ENCODE data around the gene CTSV.
"Not testable (repeated sequence)": the region's sequence is repeated elsewhere in the genome, so short reads cannot be mapped to it uniquely, and the experiment has no call there.

CTSV gene

DNA sequence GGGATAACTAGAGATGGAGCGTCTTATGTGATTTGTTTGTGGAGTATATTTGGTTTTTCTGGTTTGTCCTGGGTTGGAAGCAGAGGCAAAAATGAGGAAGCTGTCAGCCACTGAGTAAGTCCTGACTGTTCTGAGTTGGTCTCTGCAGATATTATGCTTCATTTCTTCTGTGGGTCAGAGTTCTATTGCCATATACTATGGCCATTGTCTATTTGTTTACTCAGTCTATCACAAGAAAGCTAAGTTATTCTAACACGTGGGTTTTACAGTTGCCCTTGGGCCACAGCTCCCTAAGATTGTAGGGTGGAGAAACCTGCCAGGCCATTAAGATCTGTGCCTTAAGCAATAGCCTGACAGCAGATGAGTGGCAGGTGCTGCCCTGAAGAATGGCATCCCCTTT, 3.0 kb upstream of the CTSV start:
- no peak for DNase-seq (ENCODE audit: low read depth)

DNA sequence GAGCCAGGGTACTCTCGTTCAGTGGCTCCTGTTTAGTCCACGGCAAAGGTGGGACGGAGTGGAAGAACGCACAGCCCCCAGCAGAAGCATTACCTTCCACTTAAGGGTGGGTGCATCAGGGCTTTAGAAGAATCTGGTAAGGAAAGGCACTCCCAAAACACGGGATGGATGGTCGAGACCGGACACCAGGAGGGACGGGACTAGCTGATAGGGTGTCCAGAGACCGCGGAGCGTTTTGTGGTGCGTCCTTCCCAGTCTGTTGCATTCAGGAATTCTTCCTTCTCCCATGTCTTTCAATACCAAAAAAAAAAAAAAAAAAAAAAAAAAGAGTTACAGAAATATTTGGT, 545 bp upstream of the CTSV start:
- no peak for DNase-seq (ENCODE audit: low read depth)

DNA sequence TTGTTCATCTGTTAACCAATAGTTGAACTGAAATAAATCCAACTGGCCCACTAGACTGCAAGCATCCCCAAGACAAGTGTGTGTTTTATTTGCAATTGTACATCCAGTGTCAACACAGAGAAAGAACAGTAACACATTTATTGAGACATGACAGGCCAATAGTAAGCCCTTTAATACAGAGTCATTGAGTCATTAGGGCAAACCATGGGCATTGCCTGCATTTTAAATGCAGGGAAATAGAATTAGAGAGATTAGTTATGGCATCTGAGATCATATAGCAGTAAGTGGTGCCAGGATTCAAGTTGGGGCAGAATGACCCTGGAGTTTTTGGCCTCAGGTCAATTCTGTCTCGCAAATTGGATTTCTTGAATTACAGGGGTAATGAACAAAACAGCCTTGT, 15.4 kb downstream of the CTSV start:
- not testable (repeated sequence) for DNase-seq (ENCODE audit: low read depth)

DNA sequence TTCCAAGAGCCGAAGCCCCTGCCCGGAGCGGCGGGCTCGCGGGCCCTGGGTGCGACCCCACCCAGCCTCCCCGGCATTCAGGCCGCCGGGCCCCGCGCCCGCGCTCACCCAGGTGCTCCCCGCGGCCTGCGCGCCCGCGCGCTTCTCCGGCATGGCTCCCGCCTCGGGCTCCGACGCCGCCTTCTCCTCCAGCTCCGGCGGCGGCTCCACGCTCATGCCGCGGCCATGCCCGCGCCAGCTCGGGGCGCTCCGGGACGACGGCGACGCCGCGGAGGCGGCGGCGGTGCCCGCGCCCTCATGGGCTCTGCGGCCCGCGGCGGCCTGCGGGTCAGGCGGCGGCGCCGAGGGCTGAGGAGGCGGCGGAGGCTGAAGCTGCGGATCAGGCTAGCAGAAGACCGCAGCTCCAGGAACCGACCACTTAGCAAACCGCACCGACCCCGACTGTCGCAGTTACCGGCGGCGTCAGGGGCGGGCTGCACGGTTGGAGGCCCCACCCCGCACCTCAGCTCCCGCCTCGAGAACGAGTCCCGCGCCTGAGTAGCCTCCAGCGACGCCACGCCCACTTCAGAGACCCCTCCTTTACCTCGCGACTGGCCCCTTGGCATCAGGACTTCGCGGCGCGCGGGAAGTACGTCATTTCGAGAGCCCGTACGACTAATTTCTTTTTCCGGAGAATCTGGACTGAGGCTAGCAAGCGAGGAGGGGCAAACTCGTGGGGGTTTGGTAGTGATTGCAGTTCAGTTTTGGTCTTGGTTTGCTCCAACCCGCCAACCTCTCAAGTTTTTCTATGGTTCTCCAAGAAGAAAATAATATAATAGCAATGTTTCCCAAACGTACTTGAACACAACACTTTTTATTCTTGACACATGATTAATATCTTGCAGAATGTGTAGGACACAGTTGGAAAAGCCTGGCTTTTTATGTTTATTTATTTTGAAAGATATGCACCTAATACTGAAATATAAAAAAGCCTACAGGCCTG, 25.5 kb downstream of the CTSV start:
- peak; percentile 57 for DNase-seq (ENCODE audit: low read depth)

DNA sequence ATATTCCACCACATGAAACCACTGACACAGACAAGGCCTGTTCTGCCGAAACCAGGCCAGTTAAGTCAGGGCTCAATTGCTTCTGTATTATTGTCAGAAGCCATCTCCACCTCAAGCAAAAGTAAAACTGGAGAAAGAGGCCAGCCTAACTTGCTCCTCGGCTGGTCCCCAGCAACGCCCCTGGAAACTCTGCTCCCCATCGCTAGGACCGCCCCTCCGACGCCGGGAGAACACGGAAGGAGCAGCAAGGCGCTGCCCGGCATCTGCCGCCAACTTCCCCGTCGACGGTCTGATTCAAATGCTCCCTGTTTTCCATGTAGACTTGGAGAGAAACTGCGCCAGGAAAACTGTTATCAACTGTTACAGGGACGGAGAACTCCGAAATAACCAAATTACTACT, 26.3 kb downstream of the CTSV start:
- not testable (repeated sequence) for DNase-seq (ENCODE audit: low read depth)

GRCh38 chr9:97002195-97002594, 36.7 kb downstream of the CTSV start:
- not testable (repeated sequence) for DNase-seq (ENCODE audit: low read depth)

- not testable (repeated sequence) for DNase-seq (ENCODE audit: low read depth)
Observed at GRCh38 chr9:97001338-97001737, 37.6 kb downstream of the CTSV start.

GRCh38 chr9:97000139-97000787, 38.7 kb downstream of the CTSV start:
- DNase-seq (ENCODE audit: low read depth), result not testable (repeated sequence)

GRCh38 chr9:96999733-97000132, 39.2 kb downstream of the CTSV start:
- not testable (repeated sequence) for DNase-seq (ENCODE audit: low read depth)

DNA sequence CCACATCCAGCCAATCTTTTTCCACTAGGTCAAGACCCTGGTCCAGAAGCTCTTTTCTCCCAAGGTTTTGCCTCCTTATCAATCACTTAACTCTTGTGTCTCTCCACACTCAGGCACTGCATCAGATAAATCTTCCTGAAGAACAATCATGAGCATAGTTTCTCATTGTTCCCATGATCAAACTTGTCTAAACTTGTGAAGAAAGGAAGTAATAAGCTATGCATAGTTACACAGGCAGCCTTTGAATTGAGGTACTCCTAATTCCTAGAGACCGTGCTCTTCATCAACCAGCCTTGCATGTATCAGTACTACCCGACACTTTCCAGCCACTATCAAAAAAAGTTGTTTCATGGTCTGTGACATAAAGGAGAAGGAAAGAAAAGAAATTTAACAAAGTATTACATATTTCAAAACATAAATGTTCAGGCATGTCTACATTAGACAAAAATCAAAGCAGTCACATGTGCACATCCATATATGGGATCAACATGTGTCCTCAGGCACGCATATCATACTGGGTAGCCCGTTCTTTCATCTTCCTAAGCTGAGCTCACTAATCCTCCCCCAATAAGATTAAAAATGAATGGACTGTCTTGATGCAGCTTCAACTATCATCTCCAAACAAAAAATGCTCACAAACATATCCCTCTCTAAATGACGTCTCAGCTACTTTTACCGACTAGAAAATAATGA, 41.8 kb downstream of the CTSV start:
- DNase-seq (ENCODE audit: low read depth), result not testable (repeated sequence)

DNA sequence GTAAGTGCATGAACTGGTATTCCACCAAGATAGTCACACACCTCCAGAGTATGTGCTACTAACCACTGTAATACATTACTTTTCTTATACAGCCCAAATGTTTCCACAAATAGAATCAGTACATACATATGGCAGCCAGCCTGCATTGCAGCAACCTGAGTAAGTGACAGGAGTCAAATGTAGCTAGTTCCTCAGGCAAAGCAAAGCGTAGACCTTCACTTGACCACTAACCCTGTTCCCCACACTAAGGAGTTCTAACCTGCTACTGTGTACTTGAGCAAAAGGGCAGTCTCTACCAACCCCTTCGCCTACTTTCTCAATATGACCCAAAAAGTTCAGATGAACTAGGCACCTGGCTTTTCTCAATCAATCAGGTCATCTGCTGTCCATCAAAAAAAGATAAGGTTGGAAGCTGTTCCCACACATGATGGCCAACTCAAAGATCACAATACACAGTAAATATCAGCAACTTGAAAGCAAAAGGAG, 44.4 kb downstream of the CTSV start:
- DNase-seq (ENCODE audit: low read depth), result not testable (repeated sequence)

DNA sequence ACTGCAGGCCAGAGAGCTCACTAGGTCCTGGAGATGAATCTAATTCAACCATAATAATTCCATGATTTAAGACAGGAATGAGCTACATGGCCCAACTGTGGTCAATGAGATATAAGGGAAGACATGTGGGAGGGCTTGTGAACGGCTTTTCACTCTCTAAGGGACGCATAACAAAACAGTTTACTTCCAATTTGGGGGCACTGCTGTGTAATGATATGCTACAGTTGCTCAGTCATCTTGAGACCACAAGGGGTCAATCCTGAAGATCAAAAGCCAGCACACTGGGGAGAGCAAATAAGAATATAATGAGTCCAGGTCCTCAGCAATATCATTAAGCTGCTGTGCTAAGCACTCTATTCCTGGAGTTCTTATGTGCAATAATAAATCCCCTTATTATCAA, 46.6 kb downstream of the CTSV start:
- DNase-seq (ENCODE audit: low read depth), result not testable (repeated sequence)

- not testable (repeated sequence) for DNase-seq (ENCODE audit: low read depth)
Observed at GRCh38 chr9:96989747-96990318, 49.1 kb downstream of the CTSV start.

GRCh38 chr9:96984887-96985286, 54.1 kb downstream of the CTSV start:
- DNase-seq (ENCODE audit: low read depth), result not testable (repeated sequence)

DNA sequence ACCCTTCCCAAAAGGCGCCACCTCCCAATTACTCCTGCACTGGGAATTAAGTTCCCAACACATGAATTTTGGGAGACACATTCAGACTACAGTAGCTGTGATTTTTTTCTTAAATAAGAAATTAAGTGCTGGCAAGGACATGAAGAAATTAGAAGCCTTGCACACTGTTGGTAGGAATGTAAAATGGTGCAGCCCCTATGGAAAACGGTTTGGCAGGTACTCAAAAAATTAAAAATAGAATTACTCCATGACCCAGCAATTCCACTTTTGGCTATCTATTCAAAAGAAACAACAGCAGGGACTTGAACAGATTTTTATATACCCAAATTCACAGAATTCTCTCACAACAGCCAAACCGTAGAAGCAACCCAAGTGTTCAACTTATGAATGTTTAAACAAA, 54.8 kb downstream of the CTSV start:
- DNase-seq (ENCODE audit: low read depth), result not testable (repeated sequence)

GRCh38 chr9:96983496-96984122, 55.3 kb downstream of the CTSV start:
- DNase-seq (ENCODE audit: low read depth), result not testable (repeated sequence)

All from activated T-helper 9 cell treated with anti-CD3 and anti-CD28 coated beads, Interleukin-2, amount 50 U/mL, for 16 hours (primary cell).